ENCODE measurements around the gene SRR.

SRR gene

DNA sequence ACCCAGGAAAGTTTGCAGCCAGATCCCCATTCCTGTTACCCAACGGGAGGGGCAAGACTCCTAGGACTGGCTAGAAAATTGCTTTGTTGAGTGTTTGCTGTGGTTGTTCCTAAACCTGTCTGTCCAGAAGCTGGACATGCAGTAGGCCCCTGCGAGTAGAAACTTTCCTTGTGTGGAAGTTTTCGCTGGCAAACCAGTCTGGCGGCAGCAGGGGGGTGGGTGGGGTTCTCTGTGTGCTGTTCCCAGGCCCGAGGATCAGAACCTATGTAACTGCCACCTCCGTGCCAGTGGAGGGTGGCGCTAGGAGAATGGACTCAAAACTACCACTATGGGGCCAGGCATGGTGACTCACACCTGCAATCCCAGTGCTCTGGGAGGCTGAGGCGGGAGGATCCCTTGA lies 42.7 kb downstream of the SRR start:
- DNase-seq: no peak

DNA sequence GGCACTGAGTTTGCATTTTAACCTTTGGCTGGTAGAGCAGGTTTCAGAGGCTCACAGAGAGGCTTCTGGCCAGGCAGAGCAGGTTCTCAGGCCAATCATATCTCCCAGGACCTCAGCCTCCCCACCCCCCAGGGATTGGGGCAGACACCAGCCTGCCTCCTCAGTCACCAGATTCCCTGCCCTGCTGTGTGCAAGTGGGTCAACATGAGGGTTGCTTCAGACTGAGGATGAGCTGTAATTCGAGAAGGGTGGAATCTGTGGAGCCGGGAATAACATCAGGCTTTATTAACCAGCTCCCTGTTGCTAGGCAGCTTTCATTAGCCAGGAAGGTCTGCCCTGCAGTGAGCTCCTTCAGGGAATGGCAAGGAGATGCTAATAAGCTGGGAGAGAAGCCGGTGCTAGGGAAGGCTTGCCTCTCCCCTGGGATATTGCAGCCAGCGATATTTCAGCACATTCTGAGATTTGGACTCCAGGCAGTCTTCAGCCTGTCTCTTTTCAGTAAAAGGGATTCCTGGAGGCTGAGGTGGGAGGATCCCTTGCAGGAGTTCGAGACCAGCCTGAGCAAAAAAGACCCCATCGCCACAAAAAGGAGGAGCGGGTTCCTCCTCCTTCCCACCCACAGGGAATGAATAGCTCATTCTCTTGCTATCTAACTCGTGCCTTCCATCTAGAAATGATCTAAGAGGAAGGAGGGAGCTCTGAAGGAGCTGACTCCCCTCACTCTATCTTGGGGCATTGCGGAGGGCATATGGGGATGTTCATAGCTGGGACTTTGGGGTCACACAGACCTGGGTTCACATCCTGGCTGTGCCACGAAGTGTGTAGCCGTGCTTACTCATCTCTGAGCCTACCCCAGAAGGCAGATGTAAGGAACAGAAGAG lies 44.3 kb downstream of the SRR start:
- DNase-seq: no peak

DNA sequence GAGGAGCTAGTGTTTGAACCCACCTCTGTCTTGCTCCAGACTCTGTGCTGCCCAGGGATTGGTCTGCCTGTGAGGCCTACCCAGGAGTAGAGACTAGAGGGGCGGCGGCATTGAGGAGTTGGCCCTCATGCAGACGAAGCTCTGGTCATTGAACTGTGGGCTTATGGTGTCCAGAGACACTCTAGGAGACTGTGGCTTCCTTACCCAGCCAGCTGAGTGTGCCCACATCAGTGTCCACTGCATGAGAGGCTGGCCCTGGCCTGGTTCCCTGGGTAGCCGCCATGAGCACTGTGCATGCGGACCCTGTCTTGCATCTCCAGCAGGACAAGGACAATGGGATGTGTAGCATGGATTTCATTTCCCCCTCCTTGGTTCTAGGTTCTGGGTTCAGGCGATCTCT lies 47.5 kb downstream of the SRR start:
- no peak for DNase-seq

DNA sequence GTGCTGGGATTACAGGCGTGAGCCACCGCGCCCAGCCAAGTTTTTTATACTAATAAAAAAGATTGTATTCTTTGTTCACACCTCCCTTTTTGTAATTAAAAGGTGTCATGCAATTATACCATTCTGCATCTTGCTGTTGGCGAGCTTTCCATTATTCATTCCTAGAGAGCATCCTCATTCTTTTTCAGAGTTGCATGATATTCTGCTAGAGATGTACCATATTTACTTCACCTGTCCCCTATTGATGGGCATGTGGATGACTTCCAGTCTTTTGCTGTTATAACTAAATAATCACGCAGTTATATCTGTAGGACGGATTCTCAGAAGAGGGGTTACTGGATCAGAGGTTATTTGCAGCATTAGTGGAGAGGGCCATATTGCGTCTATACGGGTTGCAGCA lies 50.6 kb downstream of the SRR start:
- DNase-seq: no peak

DNA sequence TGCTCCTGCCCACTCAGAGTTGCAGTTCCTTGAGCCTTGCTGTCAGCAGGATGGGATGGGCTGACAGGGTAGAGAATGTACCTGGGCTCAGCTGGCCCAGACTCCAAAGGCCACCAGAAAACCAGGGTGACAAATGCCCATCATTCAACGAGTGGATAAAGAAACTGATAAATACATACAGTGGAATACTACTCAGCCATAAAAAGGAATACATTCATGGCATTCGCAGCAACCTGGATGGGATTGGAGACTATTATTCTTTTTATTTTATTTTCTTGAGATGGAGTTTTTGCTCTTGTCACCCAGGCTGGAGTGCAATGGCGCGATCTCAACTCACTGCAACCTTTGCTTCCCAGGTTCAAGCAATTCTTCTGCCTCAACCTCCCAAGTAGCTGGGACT lies 53.5 kb downstream of the SRR start:
- no peak for DNase-seq

DNA sequence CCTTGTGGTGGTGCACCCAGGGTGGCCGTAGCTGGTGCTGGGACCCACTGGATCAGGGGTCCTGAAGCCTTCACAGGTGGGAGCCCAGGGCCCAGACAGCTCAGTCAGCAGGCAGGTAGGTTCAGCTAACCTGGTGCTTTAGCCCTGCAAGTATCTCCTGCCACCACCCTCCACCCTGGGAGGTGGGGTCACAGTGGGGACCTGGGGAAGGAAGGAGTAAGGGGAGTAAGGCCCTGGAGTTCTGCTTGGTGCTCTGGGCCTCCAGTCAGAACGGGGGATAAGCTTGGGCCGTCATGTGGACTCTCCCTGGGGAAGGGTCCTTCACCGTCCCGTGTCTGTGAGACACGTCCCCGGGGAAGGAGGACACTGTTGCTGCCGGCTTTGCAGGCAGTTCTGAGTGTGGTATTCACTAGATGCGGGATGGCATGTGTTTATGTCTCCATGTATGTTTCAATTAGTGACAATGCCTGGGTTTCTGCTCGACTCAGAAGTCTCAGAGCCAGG lies 54.2 kb downstream of the SRR start:
- DNase-seq: no peak

DNA sequence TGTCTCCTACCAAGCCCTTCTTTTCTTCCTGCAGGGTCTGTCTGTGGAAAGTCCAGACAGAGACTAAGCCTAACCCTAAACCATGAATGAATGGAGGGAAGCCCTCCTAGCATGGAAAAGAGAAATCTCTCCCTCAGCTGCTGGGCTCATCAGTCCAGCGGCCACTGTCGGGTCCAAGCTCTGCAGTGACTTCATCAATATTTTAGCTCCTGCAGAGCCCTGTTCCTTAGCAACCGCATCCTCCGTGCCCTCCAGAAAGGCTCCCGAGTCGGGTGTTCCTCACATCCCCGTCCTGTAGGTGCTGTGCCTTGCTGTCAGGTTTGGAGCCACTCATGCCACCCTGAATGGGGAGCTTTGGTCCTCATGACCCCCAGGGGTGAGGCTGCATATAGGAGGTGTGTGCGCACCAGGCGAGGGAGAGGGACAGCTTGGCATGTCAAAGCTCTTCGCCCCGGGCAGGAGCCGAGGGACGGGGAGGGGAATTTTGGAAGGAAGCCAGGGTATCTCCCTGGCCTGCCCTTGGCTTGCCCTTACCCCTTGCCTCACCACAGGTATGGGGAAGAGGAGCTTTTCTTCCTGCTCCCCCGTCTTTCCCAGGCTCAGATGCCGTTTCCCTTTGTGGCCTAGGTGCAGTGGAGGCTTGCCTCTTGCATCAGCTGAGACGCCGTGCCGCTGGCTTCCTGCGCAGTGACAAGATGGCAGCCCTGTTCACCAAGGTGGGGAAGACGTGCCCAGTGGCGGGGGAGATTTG lies 57.4 kb downstream of the SRR start:
- DNase-seq: no peak

DNA sequence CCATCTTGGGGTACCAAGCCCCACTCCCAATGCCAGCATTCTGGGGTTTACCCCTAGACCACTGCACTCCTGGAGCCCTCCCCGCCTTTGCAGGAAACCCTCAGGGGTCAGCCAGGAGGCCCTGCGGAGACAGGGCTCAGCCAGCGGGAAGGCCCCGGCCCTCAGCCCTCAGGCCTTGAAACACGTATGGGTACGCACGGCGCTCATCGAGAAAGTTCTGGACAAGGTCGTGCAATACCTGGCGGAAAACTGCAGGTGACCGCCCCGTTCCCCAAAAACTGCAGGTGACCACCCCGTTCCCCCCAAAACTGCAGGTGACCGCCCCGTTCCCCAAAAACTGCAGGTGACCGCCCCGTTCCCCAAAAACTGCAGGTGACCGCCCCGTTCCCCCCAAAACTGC lies 58.3 kb downstream of the SRR start:
- no peak for DNase-seq

DNA sequence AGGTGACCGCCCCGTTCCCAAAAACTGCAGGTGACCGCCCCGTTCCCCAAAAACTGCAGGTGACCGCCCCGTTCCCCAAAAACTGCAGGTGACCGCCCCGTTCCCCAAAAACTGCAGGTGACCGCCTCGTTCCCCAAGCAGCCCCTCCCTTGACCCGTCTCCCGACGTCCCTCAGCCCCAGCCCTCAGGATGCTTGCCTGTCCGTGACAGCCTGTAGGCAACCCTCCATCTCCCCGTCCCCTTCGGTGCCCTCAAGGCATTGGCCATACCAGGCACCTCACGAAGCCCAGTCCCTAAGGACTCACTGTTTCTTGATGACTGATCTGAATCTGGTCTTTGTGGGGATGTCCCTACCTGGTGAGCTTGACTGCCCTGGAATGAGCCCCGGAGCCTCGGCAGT lies 58.7 kb downstream of the SRR start:
- no peak for DNase-seq

DNA sequence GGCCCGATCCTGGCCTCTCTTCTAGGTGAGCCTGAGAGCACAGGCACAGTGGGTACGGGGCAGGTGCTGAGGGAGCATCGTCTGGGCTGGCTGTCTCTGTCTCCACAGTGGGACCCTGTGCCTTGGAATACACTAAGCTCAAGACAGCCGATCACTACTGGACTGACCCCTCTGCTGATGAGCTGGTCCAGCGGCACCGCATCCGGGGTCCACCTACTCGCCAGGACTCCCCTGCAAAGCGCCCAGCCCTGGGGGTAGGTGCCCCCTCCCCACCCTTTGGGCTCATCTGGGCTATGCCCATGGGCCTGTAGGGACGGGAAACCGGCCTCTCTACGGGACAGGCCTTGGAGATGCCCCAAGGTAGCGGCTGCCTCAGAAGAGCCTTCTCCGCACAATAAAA lies 59.1 kb downstream of the SRR start:
- no peak for DNase-seq

DNA sequence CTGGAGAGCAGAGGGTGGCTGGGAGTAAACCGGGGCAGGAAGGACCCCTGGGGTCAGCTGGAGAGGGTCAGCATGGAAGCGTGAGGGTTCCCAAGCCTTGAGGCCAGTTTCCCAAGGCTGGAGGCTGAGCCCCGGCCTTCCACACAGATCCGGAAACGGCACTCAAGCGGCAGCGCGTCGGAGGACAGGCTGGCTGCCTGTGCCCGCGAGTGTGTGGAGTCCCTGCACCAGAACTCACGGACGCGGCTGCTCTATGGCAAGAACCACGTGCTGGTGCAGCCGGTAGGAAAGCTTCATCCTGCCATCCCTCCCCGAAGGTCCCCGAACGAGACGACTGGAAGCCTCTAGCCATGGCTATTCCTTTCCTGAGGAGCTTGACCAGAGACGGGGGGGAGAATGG lies 59.6 kb downstream of the SRR start:
- DNase-seq: no peak

DNA sequence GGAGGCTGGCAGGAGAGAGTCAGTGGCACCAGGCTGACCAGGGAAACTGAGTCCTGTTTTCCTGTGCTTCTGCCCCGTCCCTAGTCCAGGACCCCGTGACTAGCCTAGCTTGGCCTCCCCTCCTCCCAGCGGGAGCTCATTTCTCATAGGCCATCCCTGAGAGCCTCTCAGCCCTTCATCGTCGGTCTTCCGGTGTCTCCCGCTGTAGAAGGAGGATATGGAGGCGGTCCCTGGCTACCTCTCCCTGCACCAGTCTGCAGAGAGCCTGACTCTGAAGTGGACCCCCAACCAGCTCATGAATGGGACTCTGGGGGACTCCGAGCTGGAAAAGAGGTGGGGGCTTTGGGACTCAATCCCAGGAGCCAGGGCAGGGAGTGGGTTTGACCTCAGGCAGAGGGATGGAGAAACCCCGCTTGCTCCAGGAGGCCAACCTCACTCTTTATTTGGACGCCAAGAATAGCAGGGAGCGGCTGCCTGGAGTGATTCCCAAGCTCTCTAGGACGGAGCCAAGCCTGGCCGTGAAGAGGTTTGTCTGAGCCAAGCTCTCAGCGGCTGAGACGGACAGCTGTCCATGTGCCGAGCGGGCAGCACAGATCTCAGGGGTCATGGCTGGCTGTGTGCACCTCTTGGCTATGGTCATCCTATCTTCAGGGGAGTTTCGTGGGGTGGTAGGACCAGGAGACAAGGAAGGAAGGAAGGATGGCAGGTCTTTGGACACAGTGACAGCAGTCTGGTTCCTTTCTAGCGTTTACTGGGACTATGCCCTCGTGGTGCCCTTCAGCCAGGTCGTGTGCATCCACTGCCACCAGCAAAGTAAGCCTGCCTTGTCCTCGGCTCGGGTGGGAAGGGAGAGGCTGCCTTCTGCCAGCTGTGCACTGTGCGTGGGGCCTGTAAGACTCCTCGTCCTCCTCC lies 60.4 kb downstream of the SRR start:
- DNase-seq: no peak

DNA sequence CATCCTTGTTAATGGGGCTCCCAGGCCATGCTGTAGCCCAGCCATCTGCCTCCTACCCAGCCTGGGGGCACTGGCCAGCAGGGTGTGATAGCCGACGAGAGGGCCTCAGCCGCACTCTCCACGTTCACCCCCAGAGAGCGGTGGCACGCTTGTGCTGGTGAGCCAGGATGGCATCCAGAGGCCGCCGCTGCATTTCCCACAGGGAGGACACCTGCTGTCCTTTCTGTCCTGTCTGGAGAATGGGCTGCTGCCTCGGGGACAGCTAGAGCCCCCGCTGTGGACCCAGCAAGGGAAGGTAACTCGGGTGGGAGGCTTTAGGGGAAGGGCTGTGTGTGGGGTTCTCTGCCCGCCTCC lies 61.0 kb downstream of the SRR start:
- no peak for DNase-seq

DNA sequence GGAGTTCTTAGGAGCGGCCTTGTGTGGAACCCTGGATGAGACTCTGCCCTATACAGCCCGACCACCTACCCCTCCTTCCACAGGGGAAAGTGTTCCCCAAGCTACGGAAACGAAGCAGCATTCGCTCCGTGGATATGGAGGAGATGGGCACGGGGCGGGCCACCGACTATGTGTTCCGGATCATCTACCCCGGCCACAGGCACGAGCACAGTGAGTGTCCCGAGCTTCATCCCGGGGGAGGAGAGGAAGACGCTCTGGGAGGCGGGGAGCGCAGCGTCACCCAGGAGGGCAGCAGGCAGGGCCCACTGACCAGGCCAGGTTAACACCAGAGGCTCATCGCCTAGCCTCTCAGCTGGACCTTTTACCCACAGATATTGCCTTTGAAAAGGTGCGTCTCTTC lies 61.4 kb downstream of the SRR start:
- DNase-seq: no peak

DNA sequence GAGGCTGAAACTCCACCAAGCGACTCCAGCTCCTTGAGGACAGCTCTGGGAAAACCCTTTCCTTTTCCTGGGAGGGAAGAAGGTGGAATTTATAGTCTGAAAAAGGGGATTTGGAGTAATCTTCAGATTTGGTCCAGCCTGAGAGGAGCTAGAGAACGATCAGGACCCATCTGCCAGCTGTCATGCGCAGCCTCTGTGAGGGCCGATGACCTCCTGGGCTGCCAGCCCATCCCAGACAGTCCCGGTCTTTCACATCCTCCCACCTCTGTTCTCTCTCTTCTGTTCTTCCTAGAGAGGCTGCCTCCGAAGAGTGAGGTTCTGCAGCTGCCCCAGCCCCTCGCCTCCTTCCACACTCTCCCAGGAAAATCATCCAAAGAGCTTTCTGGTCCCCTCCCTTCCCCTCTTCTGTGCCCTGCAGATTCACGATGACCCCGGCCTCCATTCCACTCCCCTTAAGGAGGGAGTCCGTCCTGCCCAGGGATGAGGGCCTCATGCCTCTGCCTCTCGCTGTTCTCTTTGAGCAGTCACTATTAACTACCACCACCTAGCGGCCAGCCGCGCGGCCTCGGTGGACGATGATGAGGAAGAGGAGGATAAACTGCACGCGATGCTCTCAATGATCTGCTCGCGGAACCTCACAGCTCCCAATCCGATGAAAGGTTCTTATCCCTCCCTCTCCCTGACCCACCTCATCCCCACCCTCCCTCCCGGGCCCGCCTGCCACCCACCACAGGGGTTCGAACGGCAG lies 63.2 kb downstream of the SRR start:
- DNase-seq: no peak

DNA sequence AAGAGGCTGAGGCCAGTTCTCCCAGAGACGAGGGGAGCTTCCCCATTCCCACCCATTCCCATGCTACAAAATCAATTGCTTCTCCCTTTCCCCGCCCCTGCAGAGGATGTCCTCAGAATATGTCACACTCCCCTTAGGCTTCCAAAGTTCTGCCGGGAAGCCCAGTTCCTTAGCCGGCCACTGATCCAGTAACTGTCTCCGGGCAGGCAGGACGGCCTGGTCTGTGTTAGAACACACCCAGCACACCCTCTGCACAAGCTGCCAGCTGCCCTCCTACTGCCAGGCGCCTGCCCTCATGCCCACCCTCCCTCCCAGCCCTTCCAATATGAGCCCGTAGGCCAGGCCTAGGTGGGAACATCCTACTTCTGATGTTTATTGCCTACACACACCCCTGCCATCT lies 64.6 kb downstream of the SRR start:
- no peak for DNase-seq

DNA sequence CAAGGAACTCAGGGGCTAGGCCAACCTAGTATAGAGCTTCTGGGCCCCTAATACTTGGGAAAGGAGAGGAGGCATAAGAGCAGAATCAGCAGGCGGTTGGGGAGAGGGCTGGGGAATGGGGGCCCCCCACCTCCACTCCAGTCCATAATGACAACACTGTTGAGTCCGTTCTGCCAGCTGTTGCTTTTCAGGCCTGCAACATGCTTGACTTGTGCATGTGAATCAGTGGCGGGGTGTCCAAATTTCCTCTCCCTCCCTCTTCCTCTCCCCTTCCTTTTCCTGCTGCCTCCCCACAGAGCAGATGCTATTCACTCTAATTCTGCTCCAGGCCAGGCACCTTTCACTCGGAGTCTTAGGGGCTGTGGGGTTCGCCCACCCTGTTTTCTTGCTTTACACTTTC lies 65.3 kb downstream of the SRR start:
- no peak for DNase-seq

DNA sequence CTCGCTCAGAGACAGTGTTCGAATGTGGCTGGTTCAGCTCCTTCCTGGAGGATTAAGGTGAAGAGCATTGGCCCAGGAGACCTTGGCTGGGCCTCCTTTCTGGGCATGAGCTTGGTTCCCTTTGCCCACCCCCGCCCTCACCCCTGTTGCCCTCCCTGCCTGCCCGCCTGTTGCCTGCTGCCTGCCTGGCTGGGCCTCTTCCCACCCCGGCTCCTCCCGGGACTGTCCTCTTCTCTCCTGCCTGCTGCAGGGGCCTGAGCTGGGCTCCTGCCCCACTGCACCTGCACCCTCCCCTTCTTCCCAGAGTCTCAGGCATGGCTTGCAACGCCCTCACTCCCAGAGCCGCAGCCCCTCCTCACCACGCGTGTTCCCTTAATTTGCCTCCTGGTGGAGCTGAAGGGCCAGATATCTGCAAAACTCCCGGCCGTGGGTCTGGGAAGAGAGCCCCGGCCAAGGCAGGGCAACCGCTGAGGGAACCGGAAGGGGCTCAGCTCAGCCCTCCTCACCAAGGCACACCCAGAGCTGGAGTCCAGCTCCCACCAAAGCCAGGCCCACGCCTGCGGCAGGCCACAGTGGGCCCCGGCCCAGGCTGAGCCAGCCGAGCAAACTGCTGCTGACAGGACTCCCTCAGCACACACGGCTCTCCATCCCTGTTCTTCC lies 65.9 kb downstream of the SRR start:
- DNase-seq: no peak

DNA sequence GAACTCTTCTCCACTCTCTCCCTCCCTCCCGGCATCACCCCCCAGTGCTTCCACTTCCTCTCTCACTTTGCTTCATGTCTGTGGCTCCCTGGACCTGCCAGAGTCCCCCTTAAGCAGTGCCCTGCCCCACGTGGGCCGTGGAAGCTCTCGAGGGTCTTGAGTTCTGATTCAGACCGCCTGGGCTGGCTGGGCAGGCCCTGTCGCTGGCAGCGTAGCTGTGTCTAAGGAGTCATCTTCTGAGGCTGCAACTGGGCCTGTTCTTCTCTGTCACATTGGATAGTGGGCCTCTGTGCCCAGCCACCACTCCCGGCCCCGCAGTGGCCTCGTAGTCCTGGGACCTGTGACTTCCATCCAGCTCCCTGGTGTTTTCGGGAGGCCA lies 66.5 kb downstream of the SRR start:
- no peak for DNase-seq

DNA sequence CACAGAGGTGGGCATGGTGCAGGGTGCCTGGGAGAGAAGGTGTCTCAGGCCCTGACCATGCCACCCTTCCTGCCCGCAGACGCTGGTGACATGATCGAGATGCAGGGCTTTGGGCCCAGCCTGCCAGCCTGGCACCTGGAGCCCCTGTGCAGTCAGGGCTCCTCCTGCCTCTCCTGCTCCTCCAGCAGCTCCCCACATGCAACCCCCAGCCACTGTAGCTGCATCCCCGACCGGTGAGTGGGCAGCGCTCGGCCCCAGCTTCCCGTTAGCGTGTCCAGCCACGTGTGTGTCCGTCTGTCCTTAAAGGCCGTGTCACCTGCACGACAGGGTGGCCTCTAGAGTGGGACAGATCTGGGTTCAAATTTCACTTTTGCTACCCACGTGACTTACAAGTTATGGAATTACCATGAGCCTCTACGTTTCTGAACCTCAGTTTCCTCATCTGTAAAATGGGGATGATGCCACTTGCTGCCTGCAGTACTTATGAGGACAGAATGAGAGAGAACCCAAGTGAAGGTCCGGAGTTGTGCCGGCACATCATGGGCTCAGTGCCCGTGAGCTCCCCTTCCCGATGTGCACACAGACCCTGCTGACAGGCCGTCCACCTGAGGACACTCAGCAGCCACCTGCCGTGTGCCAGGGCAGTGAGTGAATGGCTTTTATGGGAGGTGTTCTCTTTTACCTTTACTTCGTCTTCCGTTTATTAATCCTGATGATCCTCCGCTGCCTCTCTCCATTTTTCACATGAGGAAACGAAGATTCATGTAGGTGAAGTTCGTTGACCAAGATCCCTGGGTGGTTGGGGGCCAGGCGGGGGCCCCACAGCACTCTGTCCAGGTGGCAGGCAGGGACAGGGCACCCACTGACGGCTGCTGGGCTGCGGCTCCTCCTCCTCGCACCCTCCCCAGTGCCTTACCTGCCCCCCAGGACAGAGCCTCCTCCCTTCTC lies 67.7 kb downstream of the SRR start:
- no peak for DNase-seq

DNA sequence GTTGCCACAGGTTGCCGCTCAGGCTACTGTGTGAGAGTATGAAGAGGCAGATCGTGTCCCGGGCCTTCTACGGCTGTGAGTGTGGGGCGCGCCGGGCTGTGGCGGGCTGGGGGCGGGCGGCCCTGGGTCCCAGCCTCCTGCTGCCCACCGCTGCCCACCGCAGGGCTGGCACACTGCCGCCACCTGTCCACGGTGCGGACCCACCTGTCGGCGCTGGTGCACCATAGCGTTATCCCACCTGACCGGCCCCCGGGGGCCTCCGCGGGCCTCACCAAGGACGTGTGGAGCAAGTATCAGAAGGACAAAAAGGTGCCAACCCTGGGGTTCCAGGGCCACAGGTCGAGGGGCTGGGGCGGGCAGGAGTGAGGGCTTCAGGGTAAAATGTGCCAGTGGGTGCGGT lies 68.4 kb downstream of the SRR start:
- no peak for DNase-seq
